GM12873 (cell line): Measurements from ENCODE around the gene TAB3.
A peak's percentile ranks its signal among the peaks of the same experiment; 100 is the strongest.

ENCODE experiments used
- CTCF ChIP-seq: IDR thresholded peaks from 2 replicates; pipeline ENCODE4 v1.5.1; 2012; ENCODE audit warnings: low read depth, mild to moderate bottlenecking, moderate library complexity, low read length, control low read depth; ENCODE audit not compliant: insufficient read depth; ENCODE audit errors: missing control alignments

Gene TAB3

GRCh38 chrX:30876367-30876766 is 12.7 kb downstream of the TAB3 start:
- no peak for TF ChIP-seq CTCF

DNA sequence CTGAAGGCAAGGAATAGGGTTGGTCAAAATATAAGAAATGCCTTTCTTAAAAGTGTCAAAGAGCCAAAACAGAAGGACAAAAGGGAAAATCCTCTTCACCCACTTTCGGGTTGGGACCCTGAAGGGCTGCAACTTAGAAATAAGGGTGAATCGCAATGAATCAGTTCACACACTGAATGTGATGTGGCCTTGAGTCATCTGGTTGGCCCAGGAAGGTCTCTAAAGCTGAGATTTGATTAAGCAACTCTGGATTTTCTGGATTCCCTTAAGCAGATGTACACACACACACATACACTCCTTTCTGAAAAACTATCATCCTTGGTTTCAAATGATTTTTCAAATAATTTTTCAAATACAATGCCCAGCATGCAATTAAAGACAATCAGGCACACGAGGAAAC is 13.1 kb downstream of the TAB3 start:
- no peak for TF ChIP-seq CTCF

- TF ChIP-seq CTCF = no peak
These were observed 14.2 kb downstream of the TAB3 start for GRCh38 chrX:30874851-30875250.

DNA sequence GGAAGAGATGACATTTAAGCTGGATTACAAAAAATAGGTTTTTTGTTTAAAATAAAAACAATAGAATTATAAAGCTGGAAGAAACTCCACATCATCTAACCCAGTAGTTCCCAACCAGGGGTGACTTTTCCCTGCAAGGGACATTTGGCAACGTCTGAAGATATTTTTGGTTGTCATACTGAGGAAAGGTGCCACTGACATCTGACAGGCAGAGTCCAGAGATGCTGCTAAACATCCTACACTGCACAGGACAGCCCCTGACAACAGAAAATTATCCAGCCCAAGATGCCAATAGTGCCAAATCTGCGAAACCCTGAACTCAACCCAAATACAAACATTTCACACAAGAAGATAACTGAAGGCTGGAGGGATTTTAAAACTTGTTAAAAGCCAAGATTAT is 18.5 kb downstream of the TAB3 start:
- no peak for TF ChIP-seq CTCF

DNA sequence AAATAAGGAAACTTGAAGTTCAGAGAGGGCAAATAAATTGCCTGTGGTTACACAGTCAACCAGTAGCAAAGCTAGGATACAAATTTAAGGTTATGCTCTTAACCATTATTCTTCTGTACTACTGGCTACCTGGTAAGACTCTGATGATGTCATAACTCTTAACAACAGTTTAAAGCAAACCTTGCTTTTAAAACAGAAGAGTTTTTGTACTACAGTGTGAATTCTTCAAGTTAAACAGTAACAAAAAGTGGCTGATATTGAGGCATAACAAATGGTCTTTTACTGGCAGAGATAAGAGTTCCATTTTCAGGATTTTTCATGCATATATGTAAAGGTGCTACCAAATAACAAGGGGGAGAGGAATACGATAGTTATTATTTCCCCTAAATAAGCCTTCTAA is 23.4 kb downstream of the TAB3 start:
- TF ChIP-seq CTCF = no peak

GRCh38 chrX:30865015-30865414 is 24.0 kb downstream of the TAB3 start:
- TF ChIP-seq CTCF = peak; percentile 41

DNA sequence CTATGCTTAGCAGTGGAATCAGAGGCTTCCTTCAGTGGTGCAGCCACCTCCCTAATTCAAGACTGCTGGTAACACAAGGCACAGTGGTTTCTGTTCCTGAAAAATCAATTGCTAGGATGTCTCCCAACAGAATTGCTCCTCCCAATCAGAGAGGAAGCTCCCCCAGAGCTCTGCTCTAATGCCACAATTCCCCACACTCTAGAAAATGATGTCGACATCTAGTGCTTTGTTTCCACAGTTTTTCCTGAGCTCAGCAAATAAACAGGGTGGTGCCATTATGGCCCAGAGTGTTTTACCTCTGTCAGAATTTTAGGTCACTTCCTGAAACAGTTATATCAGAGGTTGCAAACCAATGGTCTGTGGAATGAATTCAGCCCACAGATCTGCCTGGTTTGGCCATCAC is 24.7 kb downstream of the TAB3 start:
- no peak for TF ChIP-seq CTCF

GRCh38 chrX:30863974-30864373 is 25.1 kb downstream of the TAB3 start:
- no peak for TF ChIP-seq CTCF
